IPS DF 6.9 (cell line): ENCODE measurements around the gene CAMK2A.

ENCODE experiments used
- DNase-seq: peaks from one replicate; pipeline ENCODE4 v3.0.0-alpha.2; 2013; ENCODE audit warnings: low read depth, low spot score
- H3K27ac ChIP-seq: one replicate; pipeline ENCODE4 v1.5.1; 2013; ENCODE audit warnings: low read length, control low read depth
- H3K27me3 ChIP-seq: 2 replicates; pipeline ENCODE4 v1.6.1; 2013; ENCODE audit warnings: mild to moderate bottlenecking, low read length; ENCODE audit not compliant: control insufficient read depth, insufficient read depth
- H3K36me3 ChIP-seq: 2 replicates; pipeline ENCODE4 v1.6.1; 2013; ENCODE audit warnings: low read length; ENCODE audit not compliant: control insufficient read depth, insufficient read depth
- H3K4me1 ChIP-seq: 2 replicates; pipeline ENCODE4 v1.6.1; 2013; ENCODE audit warnings: low read length; ENCODE audit not compliant: control insufficient read depth, insufficient read depth
- H3K4me3 ChIP-seq: 2 replicates; pipeline ENCODE4 v1.5.1; 2013; ENCODE audit warnings: mild to moderate bottlenecking, low read length
- H3K9me3 ChIP-seq: 2 replicates; pipeline ENCODE4 v1.6.1; 2013; ENCODE audit warnings: low read length, inconsistent platforms; ENCODE audit not compliant: control insufficient read depth, insufficient read depth
- WGBS: extraction: QIAGEN DNeasy Blood & Tissue Kit; methylation state at CpG from one replicate; pipeline ENCODE4 v1.1.7; 2013; ENCODE audit warnings: mixed read lengths, missing lambda C conversion rate; ENCODE audit not compliant: insufficient read length, insufficient coverage; 5-methylcytosine and 5-hydroxymethylcytosine counted together

Gene CAMK2A

GRCh38 chr5:150246835-150247234 lies 42.7 kb downstream of the CAMK2A start:
- H3K27ac ChIP-seq, result no peak overlapping the region
- no peaks in the 10 kb centered on the region for H3K36me3 ChIP-seq
- no peak overlapping the region for H3K4me3 ChIP-seq
- H3K27me3 ChIP-seq, result no peaks in the 10 kb centered on the region
- no peak for DNase-seq
- no peaks in the 10 kb centered on the region for H3K9me3 ChIP-seq
- no CpG with 5 or more reads among the region's 5 CpGs for WGBS
- no peaks in the 10 kb centered on the region for H3K4me1 ChIP-seq

- Histone ChIP-seq H3K27me3 (no peaks in the 10 kb centered on the region), H3K9me3 (no peaks in the 10 kb centered on the region), H3K4me1 (no peaks in the 10 kb centered on the region), H3K4me3 (no peak overlapping the region), H3K27ac (no peak overlapping the region), H3K36me3 (no peaks in the 10 kb centered on the region)
- WGBS, result no CpG with 5 or more reads among the region's 5 CpGs
- no peak for DNase-seq
Measured at GRCh38 chr5:150246429-150246828, 43.1 kb downstream of the CAMK2A start.

GRCh38 chr5:150245808-150246207 lies 43.8 kb downstream of the CAMK2A start:
- Histone ChIP-seq H3K27me3 (no peaks in the 10 kb centered on the region), H3K9me3 (no peaks in the 10 kb centered on the region), H3K27ac (no peak overlapping the region), H3K4me1 (no peaks in the 10 kb centered on the region), H3K36me3 (no peaks in the 10 kb centered on the region), H3K4me3 (no peak overlapping the region)
- no peak for DNase-seq
- WGBS, result no CpG with 5 or more reads among the region's 3 CpGs

- DNase-seq, result no peak
- H3K27me3 ChIP-seq, result no peaks in the 10 kb centered on the region
- H3K4me1 ChIP-seq, result no peaks in the 10 kb centered on the region
- H3K36me3 ChIP-seq, result no peaks in the 10 kb centered on the region
- H3K4me3 ChIP-seq, result no peak overlapping the region
- no peak overlapping the region for H3K27ac ChIP-seq
- no CpG with 5 or more reads among the region's 18 CpGs for WGBS
- no peaks in the 10 kb centered on the region for H3K9me3 ChIP-seq
Measured at GRCh38 chr5:150245111-150245789, 44.3 kb downstream of the CAMK2A start.

GRCh38 chr5:150244209-150244608 lies 45.4 kb downstream of the CAMK2A start:
- DNase-seq, result no peak
- no CpG with 5 or more reads among the region's 7 CpGs for WGBS

GRCh38 chr5:150243590-150243989 lies 46.0 kb downstream of the CAMK2A start:
- Histone ChIP-seq H3K27me3 (no peaks in the 10 kb centered on the region), H3K36me3 (no peaks in the 10 kb centered on the region), H3K4me3 (no peak overlapping the region), H3K4me1 (no peaks in the 10 kb centered on the region), H3K27ac (no peak overlapping the region), H3K9me3 (no peaks in the 10 kb centered on the region)
- no peak for DNase-seq
- no CpG with 5 or more reads among the region's 4 CpGs for WGBS

More at GRCh38 chr5:150244209-150244608, 45.4 kb downstream of the CAMK2A start:
- Histone ChIP-seq H3K4me1 (no peaks in the 10 kb centered on the region), H3K9me3 (no peaks in the 10 kb centered on the region), H3K27ac (no peak overlapping the region), H3K27me3 (no peaks in the 10 kb centered on the region), H3K4me3 (no peak overlapping the region), H3K36me3 (no peaks in the 10 kb centered on the region)

DNA sequence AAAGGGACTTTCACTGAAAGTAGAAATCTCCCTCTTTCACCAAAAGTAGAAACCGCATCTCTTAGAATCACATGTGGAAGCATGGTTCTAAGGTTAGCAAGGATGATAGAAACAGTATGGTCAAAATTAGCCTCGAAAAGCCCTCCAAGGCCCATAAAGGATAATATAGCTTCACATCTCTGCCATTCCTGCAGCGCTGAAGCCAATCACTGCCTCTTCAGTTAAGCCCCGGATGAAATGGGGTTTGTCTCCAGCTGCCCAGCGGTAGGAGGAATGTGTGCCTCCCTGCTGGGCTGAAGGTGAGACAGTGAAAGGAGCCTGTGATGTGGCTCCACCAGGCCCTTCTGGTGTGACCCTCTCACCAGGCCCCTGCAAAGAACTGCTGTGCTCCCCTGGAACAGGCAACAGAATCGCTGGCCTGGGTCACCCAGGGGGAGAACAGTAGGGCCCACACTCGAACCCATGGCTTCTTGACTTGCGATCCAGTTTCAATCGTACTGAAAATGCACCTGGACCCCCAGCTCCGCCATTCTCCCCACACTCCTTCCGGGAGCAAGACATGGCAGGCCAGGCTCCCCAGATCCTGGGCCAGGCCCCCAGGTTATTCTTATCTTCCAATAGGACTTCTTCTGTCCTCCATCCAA lies 47.2 kb downstream of the CAMK2A start:
- H3K27me3 ChIP-seq, result no peaks in the 10 kb centered on the region
- no peaks in the 10 kb centered on the region for H3K9me3 ChIP-seq
- H3K36me3 ChIP-seq, result no peaks in the 10 kb centered on the region
- no peak for DNase-seq
- no CpG with 5 or more reads among the region's 11 CpGs for WGBS
- no peaks in the 10 kb centered on the region; the same call in 1 of the 2 replicates for H3K4me1 ChIP-seq
- no peak overlapping the region for H3K27ac ChIP-seq
- H3K4me3 ChIP-seq, result no peak overlapping the region

- 100% methylated on average over 2 of the region's 14 CpGs for WGBS
- H3K27me3 ChIP-seq, result no peaks in the 10 kb centered on the region
- DNase-seq, result no peak
- no peaks in the 10 kb centered on the region for H3K9me3 ChIP-seq
- H3K4me1 ChIP-seq, result no peaks in the 10 kb centered on the region; the same call in 1 of the 2 replicates
- H3K27ac ChIP-seq, result no peak overlapping the region
- H3K36me3 ChIP-seq, result no peaks in the 10 kb centered on the region
- H3K4me3 ChIP-seq, result no peak overlapping the region
Measured at GRCh38 chr5:150241298-150242160, 48.0 kb downstream of the CAMK2A start.

DNA sequence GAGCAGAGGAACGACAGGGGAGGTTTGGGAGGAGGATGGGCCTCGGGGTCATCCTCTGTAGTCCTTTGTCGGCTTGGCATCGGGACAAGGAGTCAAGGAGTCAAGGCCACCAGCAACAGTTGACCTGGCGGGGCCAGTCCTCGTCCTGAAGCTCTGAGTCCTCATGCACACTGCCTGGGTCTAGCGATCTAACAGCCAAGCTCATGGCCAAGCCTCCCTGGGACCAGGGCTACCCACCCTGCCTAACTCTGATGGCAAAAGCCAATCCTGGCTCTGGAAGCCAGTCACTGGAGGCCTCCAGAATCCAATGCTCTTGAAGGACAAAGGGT lies 49.8 kb downstream of the CAMK2A start:
- Histone ChIP-seq H3K36me3 (no peaks in the 10 kb centered on the region), H3K4me1 (no peaks in the 10 kb centered on the region; the same call in 1 of the 2 replicates), H3K9me3 (no peaks in the 10 kb centered on the region), H3K27me3 (no peaks in the 10 kb centered on the region), H3K4me3 (no peak overlapping the region), H3K27ac (no peak overlapping the region)
- no CpG with 5 or more reads among the region's 7 CpGs for WGBS
- no peak for DNase-seq

DNA sequence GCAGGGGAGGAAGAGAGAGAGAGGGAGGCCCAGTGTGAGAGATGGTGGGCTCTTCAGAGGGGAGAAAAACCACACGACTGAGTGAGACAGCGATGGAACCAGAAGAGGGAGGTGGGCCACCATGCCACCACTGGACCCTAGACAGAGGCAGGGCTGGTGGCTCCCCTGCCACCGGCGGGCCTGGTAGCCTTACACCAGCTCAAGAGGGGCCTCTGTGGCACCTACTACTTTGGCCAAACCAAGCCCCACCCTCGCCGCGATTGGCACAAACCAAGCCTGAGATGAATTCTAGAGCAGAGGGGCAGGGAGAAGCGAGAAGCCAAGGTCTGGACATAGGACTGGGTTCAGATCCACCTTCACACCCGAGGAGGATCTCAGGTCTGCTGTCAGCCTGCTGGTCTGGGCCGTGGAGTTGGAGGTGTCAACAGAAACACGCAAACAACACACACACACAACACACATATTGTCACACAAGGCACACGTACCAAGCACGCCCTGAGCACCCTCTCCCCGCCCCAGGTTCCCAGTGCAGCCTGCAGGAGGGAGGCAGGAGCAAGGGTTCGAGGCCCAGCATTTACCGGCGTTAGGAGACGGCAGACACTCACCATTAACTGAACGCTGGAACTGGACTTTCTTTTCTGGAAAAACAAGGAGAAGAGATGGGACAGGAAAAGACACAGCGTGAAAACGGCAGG lies 50.3 kb downstream of the CAMK2A start:
- no CpG with 5 or more reads among the region's 21 CpGs for WGBS
- H3K4me3 ChIP-seq, result no peak overlapping the region
- H3K36me3 ChIP-seq, result no peaks in the 10 kb centered on the region
- H3K9me3 ChIP-seq, result no peaks in the 10 kb centered on the region
- DNase-seq, result no peak
- H3K4me1 ChIP-seq, result no peaks in the 10 kb centered on the region; the same call in 1 of the 2 replicates
- H3K27ac ChIP-seq, result no peak overlapping the region
- no peaks in the 10 kb centered on the region for H3K27me3 ChIP-seq
